Hepatocyte (in vitro differentiated cells): ENCODE data around the gene ARHGEF4.

ENCODE experiments used
- EZH2phosphoT487 ChIP-seq: fragments of 200-600 bp; sonication (generic); IDR thresholded peaks from one replicate; pipeline ENCODE4 v1.6.1; 2018; ENCODE audit warnings: antibody characterized with exemption, mild to moderate bottlenecking, low read depth, moderate library complexity; ENCODE audit not compliant: unreplicated experiment, severe bottlenecking
- TF ChIP-seq, protein P1 (sequence below): fragments of 200-600 bp; sonication (generic); IDR thresholded peaks from 2 replicates; pipeline ENCODE4 v1.5.1; 2016; ENCODE audit warnings: antibody characterized with exemption, mild to moderate bottlenecking; ENCODE audit not compliant: poor library complexity

DNA sequence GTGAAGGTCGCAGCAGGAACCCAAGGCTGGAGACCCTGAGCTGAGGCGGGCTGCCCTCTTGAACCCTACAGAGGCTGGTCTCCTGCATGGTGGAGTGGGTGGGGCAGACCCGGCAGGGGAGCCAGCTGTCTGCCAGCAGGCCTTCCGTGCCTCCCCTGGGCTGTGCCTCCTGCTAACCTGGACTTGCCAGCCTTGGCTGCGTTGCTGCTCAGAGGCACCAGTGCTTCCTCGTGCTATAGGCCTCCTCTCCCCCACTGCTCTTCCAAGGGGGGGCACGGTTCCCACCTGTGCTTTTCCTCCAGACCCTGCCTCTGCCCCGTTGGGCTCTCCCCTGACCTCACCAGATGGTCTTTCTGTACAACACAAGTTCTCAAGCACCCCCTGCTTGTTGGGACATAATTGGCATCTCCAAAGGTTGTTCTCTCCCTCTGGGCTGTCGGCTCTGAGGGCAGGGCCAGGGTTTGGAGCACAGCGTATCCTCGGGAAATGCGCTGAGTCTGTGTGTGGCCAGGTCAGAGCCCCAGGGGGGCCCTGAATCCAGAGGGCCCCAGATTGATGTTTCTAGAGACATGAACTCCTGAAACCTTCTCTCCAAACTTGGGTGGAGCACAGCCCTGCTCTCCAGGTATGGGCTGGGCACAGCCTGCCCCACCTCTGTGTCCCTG is 6.7 kb downstream of the ARHGEF4 start:
- TF ChIP-seq, protein P1, sequence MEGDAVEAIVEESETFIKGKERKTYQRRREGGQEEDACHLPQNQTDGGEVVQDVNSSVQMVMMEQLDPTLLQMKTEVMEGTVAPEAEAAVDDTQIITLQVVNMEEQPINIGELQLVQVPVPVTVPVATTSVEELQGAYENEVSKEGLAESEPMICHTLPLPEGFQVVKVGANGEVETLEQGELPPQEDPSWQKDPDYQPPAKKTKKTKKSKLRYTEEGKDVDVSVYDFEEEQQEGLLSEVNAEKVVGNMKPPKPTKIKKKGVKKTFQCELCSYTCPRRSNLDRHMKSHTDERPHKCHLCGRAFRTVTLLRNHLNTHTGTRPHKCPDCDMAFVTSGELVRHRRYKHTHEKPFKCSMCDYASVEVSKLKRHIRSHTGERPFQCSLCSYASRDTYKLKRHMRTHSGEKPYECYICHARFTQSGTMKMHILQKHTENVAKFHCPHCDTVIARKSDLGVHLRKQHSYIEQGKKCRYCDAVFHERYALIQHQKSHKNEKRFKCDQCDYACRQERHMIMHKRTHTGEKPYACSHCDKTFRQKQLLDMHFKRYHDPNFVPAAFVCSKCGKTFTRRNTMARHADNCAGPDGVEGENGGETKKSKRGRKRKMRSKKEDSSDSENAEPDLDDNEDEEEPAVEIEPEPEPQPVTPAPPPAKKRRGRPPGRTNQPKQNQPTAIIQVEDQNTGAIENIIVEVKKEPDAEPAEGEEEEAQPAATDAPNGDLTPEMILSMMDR = no peak
- TF ChIP-seq EZH2phosphoT487 = no peak
